Lower lobe of right lung (tissue), 2 donors: ENCODE results near the gene LRP1B. TPM values are rescaled to one million over a fixed set of nuclear protein-coding genes. Genes with fewer than 3 reads are reported as not detected.
A peak's percentile ranks its signal among the peaks of the same experiment; 100 is the strongest.

Source experiments
- ATAC-seq, 2 donors: fragments of 200-7000 bp; cut with Tn5 transposase; one replicate each; pipeline ENCODE4 v1.9.1; 2020 to 2022; ENCODE audit warnings: mild to moderate bottlenecking in 2 of 2, moderate library complexity in 2 of 2
- DNase-seq: peaks from one replicate; pipeline ENCODE4 v3.0.0-alpha.2; 2020
- H3K27ac ChIP-seq: fragments of 200-600 bp; one replicate; pipeline ENCODE4 v1.8.0; 2022
- H3K27me3 ChIP-seq: fragments of 200-600 bp; one replicate; pipeline ENCODE4 v1.8.0; 2022; ENCODE audit warnings: low read depth
- H3K36me3 ChIP-seq: fragments of 200-600 bp; one replicate; pipeline ENCODE4 v1.8.0; 2022; ENCODE audit warnings: mild to moderate bottlenecking
- H3K4me1 ChIP-seq: fragments of 200-600 bp; one replicate; pipeline ENCODE4 v1.8.0; 2022
- H3K4me3 ChIP-seq: fragments of 200-600 bp; one replicate; pipeline ENCODE4 v1.8.0; 2022; ENCODE audit warnings: mild to moderate bottlenecking
- H3K9me3 ChIP-seq: fragments of 200-600 bp; one replicate; pipeline ENCODE4 v1.8.0; 2022
- intact Hi-C: fragments of 100-400 bp; cut with DNase I; formaldehyde crosslinking; loops from one replicate; pipeline ENCODE4 v1.11.0; 2022
- total RNA-seq: library from RNA; stranded (reverse); fragmentation: NEBNext Ultra II Directional; extraction: Animal tissue kit (Norgen Biotek cat#: 25700); gene quantifications from one replicate; pipeline ENCODE4 v1.2.1, GENCODE V29; 2021
- TF ChIP-seq, protein P1 (sequence below): fragments of 200-600 bp; IDR thresholded peaks from one replicate; pipeline ENCODE4 v1.8.0; 2022; ENCODE audit warnings: antibody characterized with exemption, mild to moderate bottlenecking
- donor health status: DM: no; HTN: yes; CAD: no; lungs with severe emphysema.

LRP1B gene
- total RNA-seq, 1 donor from 2014 or later, result 0.09 TPM

DNA sequence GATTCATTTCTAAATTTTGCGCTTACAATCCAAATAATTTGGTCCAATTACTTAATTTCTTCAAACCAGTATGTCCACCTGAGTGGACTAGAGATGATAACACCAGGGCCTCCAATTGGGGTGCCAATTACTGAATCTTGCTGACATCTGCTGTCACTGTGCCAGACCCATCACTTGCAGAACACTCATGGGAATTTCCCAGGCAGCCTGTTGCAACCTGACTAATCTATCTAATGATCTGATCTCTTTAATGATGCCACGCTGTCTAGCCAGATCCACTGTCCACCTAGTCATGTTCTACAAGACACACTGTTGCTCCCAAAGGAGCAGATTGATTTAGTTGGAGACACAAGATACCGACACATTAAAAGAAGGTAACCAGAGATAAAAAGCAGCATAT, 11.8 kb upstream of the LRP1B start:
- no peak overlapping the region for H3K27ac ChIP-seq
- intact Hi-C loops, result no loop called here
- H3K9me3 ChIP-seq, result no peaks in the 10 kb centered on the region
- TF ChIP-seq, protein P1, sequence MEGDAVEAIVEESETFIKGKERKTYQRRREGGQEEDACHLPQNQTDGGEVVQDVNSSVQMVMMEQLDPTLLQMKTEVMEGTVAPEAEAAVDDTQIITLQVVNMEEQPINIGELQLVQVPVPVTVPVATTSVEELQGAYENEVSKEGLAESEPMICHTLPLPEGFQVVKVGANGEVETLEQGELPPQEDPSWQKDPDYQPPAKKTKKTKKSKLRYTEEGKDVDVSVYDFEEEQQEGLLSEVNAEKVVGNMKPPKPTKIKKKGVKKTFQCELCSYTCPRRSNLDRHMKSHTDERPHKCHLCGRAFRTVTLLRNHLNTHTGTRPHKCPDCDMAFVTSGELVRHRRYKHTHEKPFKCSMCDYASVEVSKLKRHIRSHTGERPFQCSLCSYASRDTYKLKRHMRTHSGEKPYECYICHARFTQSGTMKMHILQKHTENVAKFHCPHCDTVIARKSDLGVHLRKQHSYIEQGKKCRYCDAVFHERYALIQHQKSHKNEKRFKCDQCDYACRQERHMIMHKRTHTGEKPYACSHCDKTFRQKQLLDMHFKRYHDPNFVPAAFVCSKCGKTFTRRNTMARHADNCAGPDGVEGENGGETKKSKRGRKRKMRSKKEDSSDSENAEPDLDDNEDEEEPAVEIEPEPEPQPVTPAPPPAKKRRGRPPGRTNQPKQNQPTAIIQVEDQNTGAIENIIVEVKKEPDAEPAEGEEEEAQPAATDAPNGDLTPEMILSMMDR, result no peak
- DNase-seq, result no peak
- no peaks in the 10 kb centered on the region for H3K36me3 ChIP-seq
- no peaks in the 10 kb centered on the region for H3K4me1 ChIP-seq
- H3K4me3 ChIP-seq, result no peak overlapping the region
- no peak for ATAC-seq
- H3K27me3 ChIP-seq, result no peaks in the 10 kb centered on the region

DNA sequence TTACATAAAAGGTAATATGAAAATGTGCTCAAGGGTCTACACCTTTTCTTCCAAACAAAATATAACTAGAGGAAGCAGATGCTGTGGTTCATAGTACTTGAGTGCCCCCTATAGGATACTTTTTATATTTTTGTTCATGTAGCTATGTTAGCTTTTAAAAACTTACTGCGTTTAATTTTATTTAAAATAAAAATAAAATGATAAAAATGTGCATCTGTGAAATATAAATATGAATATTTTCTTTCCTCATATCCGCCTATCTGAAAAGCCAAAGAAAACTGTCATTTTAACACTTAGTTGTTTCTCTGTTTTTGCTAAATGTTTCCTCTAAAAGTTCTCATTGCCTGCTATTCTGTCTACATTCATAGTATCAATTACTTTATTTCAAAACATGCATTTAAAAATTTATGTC, 9.6 kb upstream of the LRP1B start:
- intact Hi-C loops, result no loop called here
- Histone ChIP-seq H3K36me3 (no peaks in the 10 kb centered on the region), H3K4me3 (no peak overlapping the region), H3K4me1 (no peaks in the 10 kb centered on the region), H3K27me3 (no peaks in the 10 kb centered on the region), H3K9me3 (no peaks in the 10 kb centered on the region), H3K27ac (no peak overlapping the region)
- TF ChIP-seq, protein P1, result peak; percentile 52
- DNase-seq, result no peak
- ATAC-seq, result no peak

DNA sequence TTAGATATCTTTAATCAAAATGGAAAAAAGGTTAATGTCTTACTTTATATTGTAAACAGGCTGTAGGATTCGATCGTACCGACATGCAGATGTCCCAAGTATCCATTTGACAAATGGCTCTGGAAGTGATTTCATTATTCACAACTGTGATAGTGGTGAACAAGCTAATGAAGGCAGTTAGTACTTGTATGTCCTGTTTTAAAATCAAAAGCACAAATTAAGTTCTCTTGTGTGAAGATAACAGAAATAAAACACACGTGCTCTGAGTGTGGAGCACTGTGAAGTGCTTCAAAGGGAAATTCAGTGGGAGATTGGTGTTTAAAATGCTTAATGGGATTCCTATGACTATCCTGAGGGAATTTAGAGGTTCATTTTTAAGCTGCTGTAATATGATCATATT, 8.6 kb upstream of the LRP1B start:
- ATAC-seq (no peak), DNase-seq (no peak)
- intact Hi-C loops, result no loop called here

DNA sequence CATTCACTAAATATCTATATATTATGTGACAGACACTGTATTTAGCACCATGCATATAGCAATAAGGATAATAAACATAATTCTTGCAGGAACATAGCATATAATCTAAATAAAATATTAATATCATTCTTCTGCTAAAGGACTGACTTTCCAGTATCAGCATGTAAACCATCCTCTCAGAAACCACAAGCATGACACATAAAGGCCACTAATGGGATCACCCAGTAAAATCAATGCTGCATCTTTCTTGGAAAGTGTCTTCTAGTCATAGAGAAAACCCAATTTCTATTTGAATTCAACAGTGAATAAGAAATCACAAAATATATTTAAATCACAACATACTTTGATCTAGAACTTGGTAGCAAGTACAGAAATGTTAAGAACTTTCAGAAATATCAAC, 5.8 kb upstream of the LRP1B start:
- TF ChIP-seq, protein P1, result no peak
- Histone ChIP-seq H3K27ac (no peak overlapping the region), H3K9me3 (no peaks in the 10 kb centered on the region), H3K4me3 (no peak overlapping the region), H3K36me3 (no peaks in the 10 kb centered on the region), H3K27me3 (peaks cover 25% of the 10 kb centered on the region), H3K4me1 (peaks cover 1% of the 10 kb centered on the region)
- DNase-seq (no peak), ATAC-seq (no peak)
- intact Hi-C loops, result no loop called here

More for the DNA sequence above, 8.6 kb upstream of the LRP1B start:
- H3K4me1 ChIP-seq, result no peaks in the 10 kb centered on the region
- no peaks in the 10 kb centered on the region for H3K36me3 ChIP-seq
- no peaks in the 10 kb centered on the region for H3K9me3 ChIP-seq
- H3K27me3 ChIP-seq, result peaks cover under 1% of the 10 kb centered on the region
- TF ChIP-seq, protein P1, result no peak
- no peak overlapping the region for H3K27ac ChIP-seq
- H3K4me3 ChIP-seq, result no peak overlapping the region

DNA sequence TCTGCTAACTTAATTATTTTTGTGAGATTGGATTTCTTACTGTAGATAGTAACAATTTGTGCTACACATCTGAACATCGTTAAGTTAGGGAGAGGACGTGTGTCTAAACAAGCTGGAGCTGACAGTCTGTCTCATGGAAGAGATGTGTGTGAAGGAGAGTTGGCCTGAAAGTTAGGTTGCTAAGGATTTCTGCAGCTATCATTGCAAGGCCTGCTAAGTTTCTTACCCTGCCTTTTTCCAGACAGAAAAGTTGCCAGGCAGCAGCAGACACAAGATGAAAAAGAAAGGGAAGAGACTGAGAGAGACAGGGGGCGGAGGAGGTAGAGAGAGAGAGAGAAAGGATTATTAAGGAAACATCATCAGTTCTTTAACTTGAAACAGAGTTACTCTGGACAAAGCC, 4.1 kb upstream of the LRP1B start:
- no peaks in the 10 kb centered on the region for H3K36me3 ChIP-seq
- H3K4me1 ChIP-seq, result peaks cover 18% of the 10 kb centered on the region
- intact Hi-C loops, result no loop called here
- TF ChIP-seq, protein P1, result no peak
- H3K27ac ChIP-seq, result no peak overlapping the region
- no peak for DNase-seq
- peaks cover 41% of the 10 kb centered on the region for H3K27me3 ChIP-seq
- no peak overlapping the region for H3K4me3 ChIP-seq
- ATAC-seq, result no peak
- no peaks in the 10 kb centered on the region for H3K9me3 ChIP-seq
